ENCODE measurements around the gene EAF1.

GRCh38 chr3:15384510-15385237, 42.7 kb upstream of the EAF1 start:
- TF ChIP-seq CTCF (conservative IDR thresholded peaks at IDR 0.05; ENCODE audit: low read length) (no peak), EZH2phosphoT487 (IDR thresholded peaks at IDR 0.05; ENCODE audit: borderline replicate concordance) (no peak)
